Fibroblast of lung (primary cell): ENCODE measurements around the gene ARHGAP21. TPM values are rescaled to one million over a fixed set of nuclear protein-coding genes. Genes with fewer than 3 reads are reported as not detected.

Experiments used
- DNase-seq, 2 donors: peaks; one replicate each; pipeline versions ENCODE4 v3.0.0 to v3.0.0-alpha.2; 2010; ENCODE audit warnings: low read depth in 2 of 2
- H2AFZ ChIP-seq: 2 replicates; pipeline ENCODE4 v1.5.1; 2012; ENCODE audit warnings: low read length, control low read depth, inconsistent platforms
- H3K27ac ChIP-seq: 2 replicates; pipeline ENCODE4 v1.5.1; 2011; ENCODE audit warnings: low read length, control low read depth; ENCODE audit not compliant: insufficient read depth
- H3K27me3 ChIP-seq: 2 replicates; pipeline ENCODE4 v1.5.1; 2011; ENCODE audit warnings: mild to moderate bottlenecking, low read length; ENCODE audit not compliant: control insufficient read depth, insufficient read depth
- H3K36me3 ChIP-seq: 2 replicates; pipeline ENCODE4 v1.5.1; 2011; ENCODE audit warnings: low read length; ENCODE audit not compliant: control insufficient read depth, insufficient read depth
- H3K4me1 ChIP-seq: 2 replicates; pipeline ENCODE4 v1.5.1; 2011; ENCODE audit warnings: low read length; ENCODE audit not compliant: control insufficient read depth, insufficient read depth; ENCODE audit errors: extremely low read depth
- H3K4me2 ChIP-seq: 2 replicates; pipeline ENCODE4 v1.5.1; 2011; ENCODE audit warnings: low read length, control low read depth; ENCODE audit not compliant: insufficient read depth; ENCODE audit errors: extremely low read depth
- H3K4me3 ChIP-seq, 4 experiments: fragments of 200-600 bp in 1 of 4; sonication (generic) in 1 of 4; replicated peaks in 1 of 4; 2 replicates each; pipeline ENCODE4 v1.5.1; 2011 to 2016; ENCODE audit warnings: low read length in 4 of 4, low read depth in 3 of 4, mild to moderate bottlenecking in 3 of 4, control low read depth in 2 of 4, inconsistent platforms in 1 of 4, mixed read lengths in 1 of 4; ENCODE audit not compliant: insufficient read depth in 1 of 4; ENCODE audit errors: control extremely low read depth in 1 of 4
- H3K79me2 ChIP-seq: 2 replicates; pipeline ENCODE4 v1.5.1; 2012; ENCODE audit warnings: mild to moderate bottlenecking, low read length, inconsistent platforms; ENCODE audit not compliant: control insufficient read depth, insufficient read depth
- H3K9ac ChIP-seq: 2 replicates; pipeline ENCODE4 v1.5.1; 2011; ENCODE audit warnings: mild to moderate bottlenecking, low read length, control low read depth; ENCODE audit not compliant: insufficient read depth
- H3K9me3 ChIP-seq: 2 replicates; pipeline ENCODE4 v1.5.1; 2012; ENCODE audit warnings: low read depth, low read length; ENCODE audit not compliant: control insufficient read depth, insufficient read depth
- H4K20me1 ChIP-seq: 2 replicates; pipeline ENCODE4 v1.5.1; 2011; ENCODE audit warnings: low read length; ENCODE audit not compliant: control insufficient read depth, insufficient read depth; ENCODE audit errors: extremely low read depth
- CTCF ChIP-seq, 2 donors: IDR thresholded peaks in 1 of 2; conservative IDR thresholded peaks in 1 of 2; 1 replicate in 1 of 2; 2 replicates in 1 of 2; pipeline ENCODE4 v1.5.1; 2011 to 2012; ENCODE audit warnings: low read length in 2 of 2, control low read depth in 1 of 2, inconsistent platforms in 1 of 2, low read depth in 1 of 2, mild to moderate bottlenecking in 1 of 2
- EZH2 ChIP-seq: IDR thresholded peaks from 2 replicates; pipeline ENCODE4 v1.5.1; 2012; ENCODE audit warnings: low read length, control low read depth, mild to moderate bottlenecking; ENCODE audit errors: missing control alignments
- polyA plus RNA-seq, 2 donors: library from polyadenylated mRNA; depleted of rRNA in 1 of 2; stranded (reverse) in 1 of 2; unstranded in 1 of 2; fragments of >200 nt; gene quantifications; 2 replicates each; pipeline ENCODE4 v1.2.1, GENCODE V29; 2011 to 2012; ENCODE audit warnings: missing spikeins in 1 of 2
- total RNA-seq: library from RNA; depleted of rRNA; stranded (reverse); fragments of >200 nt; gene quantifications from 2 replicates; pipeline ENCODE4 v1.2.1, GENCODE V29; 2014

Gene ARHGAP21
- total and polyA plus RNA-seq, 2 donors (not counting 1 experiment from before 2014, with no cell fraction given), result 105 to 173 TPM

GRCh38 chr10:24551161-24551560, 172.5 kb downstream of the ARHGAP21 start:
- H3K4me1 ChIP-seq, result no peaks in the 10 kb centered on the region
- no peak for DNase-seq

GRCh38 chr10:24550680-24551079, 173.0 kb downstream of the ARHGAP21 start:
- Histone ChIP-seq H3K36me3 (no peaks in the 10 kb centered on the region), H4K20me1 (no peaks in the 10 kb centered on the region), H2AFZ (no peak overlapping the region), H3K79me2 (no peaks in the 10 kb centered on the region), H3K27ac (no peak overlapping the region), H3K4me2 (no peak overlapping the region), H3K4me3 (no peak overlapping the region), H3K9me3 (no peaks in the 10 kb centered on the region), H3K9ac (no peak overlapping the region), H3K27me3 (no peaks in the 10 kb centered on the region), H3K4me1 (no peaks in the 10 kb centered on the region)
- no peak for TF ChIP-seq CTCF (conservative IDR thresholded peaks at IDR 0.05 in 1 of 2, IDR thresholded peaks at IDR 0.05 in 1 of 2; ENCODE audit: low read depth in 1 of 2, low read length in 2 of 2)
- DNase-seq, result no peak

More at GRCh38 chr10:24551161-24551560, 172.5 kb downstream of the ARHGAP21 start:
- Histone ChIP-seq H3K79me2 (no peaks in the 10 kb centered on the region), H3K36me3 (no peaks in the 10 kb centered on the region), H2AFZ (no peak overlapping the region), H4K20me1 (no peaks in the 10 kb centered on the region), H3K4me2 (no peak overlapping the region), H3K9ac (no peak overlapping the region), H3K4me3 (no peak overlapping the region), H3K27me3 (no peaks in the 10 kb centered on the region), H3K9me3 (no peaks in the 10 kb centered on the region), H3K27ac (no peak overlapping the region)
- TF ChIP-seq EZH2 (no peak), CTCF (conservative IDR thresholded peaks at IDR 0.05 in 1 of 2, IDR thresholded peaks at IDR 0.05 in 1 of 2; ENCODE audit: low read depth in 1 of 2, low read length in 2 of 2) (no peak)

GRCh38 chr10:24545585-24545984, 178.1 kb downstream of the ARHGAP21 start:
- Histone ChIP-seq H3K36me3 (peaks cover 2% of the 10 kb centered on the region), H3K4me3 (no peak overlapping the region)

More at GRCh38 chr10:24545585-24545984, 178.1 kb downstream of the ARHGAP21 start:
- no peaks in the 10 kb centered on the region for H3K9me3 ChIP-seq
- H2AFZ ChIP-seq, result no peak overlapping the region
- no peak overlapping the region for H3K9ac ChIP-seq
- H3K27me3 ChIP-seq, result no peaks in the 10 kb centered on the region
- TF ChIP-seq EZH2 (no peak), CTCF (conservative IDR thresholded peaks at IDR 0.05 in 1 of 2, IDR thresholded peaks at IDR 0.05 in 1 of 2; ENCODE audit: low read depth in 1 of 2, low read length in 2 of 2) (no peak)
- DNase-seq, result no peak
- no peaks in the 10 kb centered on the region for H3K79me2 ChIP-seq
- no peaks in the 10 kb centered on the region for H4K20me1 ChIP-seq
- no peak overlapping the region for H3K4me2 ChIP-seq
- H3K27ac ChIP-seq, result no peak overlapping the region
- H3K4me1 ChIP-seq, result no peaks in the 10 kb centered on the region
